ENCODE results near the gene DEK.
"Not testable (repeated sequence)": the region's sequence is repeated elsewhere in the genome, so short reads cannot be mapped to it uniquely, and the experiment has no call there.

DEK gene

DNA sequence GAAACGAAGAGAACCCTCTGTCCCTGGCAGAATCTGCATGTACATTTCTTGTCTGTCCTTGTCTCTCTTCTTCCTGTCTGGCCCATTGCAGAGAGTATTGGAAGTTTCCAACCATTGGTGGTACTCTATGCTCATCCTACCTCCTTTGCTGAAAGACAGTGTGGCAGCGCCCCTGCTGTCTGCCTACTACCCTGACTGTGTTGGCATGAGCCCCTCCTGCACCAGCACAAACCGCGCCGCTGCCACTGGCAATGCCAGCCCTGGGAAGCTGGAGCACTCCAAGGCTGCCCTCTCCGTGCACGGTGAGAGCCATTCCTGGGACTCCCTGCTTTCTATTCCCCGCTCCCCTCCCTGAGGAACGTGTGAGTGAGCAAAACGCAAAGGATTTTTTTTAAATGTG, 76.6 kb downstream of the DEK start:
- DNase-seq, result no peak

DNA sequence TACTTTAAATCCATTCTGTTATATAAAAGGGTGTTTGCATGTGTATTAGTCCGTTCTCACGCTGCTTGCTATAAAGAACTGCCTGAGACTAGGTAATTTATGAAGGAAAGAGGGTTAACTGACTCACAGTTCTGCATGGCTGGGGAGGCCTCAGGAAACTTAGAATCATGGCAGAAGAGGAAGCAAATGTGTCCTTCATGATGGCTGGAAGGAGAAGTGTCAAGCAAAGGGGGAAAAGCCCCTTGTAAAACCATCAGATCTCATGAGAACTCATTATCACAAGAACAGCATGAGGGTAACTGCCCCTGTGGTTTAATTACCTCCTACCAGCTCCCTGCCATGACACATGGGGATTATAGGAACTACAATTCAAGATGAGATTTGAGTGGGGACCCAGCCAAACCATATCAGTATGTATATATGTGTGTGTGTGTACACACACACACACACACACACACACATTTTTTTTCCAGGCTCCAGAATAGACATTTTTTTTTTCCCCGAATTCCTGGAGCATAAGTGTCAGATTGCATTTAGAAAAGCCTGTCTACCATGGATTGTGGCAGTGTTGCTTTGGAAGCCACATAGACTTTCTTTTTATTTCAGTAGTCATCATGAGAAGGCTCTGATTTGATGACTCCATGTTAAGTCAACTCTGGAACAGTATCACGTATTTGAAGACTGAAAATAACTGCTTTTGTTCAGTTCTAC, 77.6 kb downstream of the DEK start:
- DNase-seq, result no peak

DNA sequence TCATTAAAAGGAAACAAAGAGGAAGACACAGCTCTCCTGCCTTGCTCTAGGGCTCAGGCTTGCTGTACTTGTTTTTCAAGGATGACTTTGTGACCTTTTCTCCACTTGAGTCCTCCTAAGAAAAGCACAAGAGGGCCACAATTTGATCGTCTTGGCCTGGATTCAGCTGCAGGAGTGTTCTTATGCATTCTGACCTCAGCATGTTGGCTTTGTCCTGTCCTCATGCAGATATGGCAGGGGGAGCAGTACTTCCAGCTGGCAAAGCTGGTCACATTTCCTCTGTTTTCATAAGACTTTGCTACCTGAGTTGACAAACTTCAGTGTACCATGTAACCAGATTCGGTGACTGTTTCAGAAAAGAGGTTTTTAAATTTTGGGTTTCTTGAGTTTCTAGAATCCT, 78.3 kb downstream of the DEK start:
- no peak for DNase-seq

DNA sequence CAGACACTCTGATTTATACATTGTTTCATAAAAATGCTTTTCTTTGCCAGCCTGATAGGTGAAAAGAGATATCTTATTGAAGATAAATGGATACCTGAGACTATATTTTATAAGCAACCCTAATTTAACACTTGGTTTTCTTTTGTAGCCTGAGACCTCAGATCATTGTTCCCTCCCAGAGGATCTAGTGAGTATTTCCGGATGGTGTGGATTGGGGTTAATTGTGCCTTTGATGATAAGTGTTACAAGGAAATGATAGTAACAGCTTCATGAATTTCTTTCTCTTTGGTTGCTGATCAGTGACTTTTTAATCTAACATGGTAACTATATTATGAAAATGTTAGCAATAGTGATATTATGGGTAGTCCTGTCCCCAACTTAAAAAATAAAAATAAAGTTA, 78.7 kb downstream of the DEK start:
- DNase-seq, result no peak

DNA sequence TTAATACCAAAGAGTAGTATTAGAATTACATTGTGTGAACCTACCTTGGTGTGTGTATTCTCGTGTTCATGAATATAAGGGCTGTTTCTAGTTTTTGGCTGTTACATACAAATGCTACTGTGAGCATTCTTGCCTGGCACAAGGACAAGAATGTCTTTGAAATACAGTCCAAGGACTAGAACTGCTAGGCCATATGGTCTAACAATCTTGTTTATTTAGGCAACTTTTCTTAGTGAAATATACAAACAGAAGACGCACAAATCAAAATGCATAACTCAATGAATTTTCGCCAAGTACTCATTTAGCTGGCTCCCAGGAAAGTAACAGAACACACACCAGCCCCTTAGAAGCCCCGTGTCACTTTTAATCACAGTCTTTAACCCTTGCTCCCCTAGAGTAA, 80.6 kb downstream of the DEK start:
- DNase-seq, result no peak

DNA sequence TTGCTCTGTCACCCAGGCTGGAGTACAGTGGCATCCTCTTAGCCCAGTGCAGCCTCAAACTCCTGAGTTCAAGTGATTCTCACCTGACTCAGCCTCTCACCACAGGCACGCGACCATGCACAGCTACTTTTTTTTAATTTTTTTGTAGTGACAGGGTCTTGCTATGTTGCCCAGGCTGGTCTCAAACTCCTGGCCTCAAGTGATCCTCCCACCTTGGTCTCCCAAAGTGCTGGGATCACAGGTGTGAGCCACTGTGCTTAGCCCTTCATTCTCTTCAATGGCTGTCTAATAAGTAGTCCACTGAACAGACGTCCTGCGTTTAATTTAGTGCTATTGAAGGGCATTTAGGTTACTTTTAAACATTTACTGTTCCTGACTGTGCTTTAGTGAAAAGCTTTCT, 81.8 kb downstream of the DEK start:
- DNase-seq, result no peak

DNA sequence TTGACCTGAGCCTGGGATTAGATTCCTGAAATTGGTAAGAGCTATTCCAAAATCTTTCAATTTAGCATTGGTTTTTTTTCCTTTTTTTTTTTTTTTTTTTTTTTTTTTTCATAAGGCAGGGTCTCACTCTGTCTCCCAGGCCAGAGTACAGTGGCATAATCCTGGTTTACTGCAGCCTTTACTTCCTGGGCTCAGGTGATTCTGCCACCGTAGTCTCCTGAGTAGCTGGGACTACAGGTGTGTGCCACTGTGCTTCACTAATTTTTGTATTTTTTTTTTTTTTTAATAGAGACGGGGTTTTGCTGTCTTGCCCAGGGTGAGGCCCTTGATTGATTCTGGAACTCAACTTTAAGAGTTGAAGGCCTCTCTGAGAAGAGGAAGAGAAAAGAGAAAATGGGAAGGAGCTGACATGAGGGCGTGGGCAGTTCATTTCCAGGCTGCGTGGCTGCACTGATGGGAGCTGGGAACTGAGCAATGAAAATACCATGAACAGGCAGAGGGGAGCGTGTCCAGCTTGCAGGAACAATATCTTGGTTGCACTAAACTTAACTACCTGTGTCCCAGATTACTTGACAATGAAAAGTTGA, 84.5 kb downstream of the DEK start:
- no peak for DNase-seq

DNA sequence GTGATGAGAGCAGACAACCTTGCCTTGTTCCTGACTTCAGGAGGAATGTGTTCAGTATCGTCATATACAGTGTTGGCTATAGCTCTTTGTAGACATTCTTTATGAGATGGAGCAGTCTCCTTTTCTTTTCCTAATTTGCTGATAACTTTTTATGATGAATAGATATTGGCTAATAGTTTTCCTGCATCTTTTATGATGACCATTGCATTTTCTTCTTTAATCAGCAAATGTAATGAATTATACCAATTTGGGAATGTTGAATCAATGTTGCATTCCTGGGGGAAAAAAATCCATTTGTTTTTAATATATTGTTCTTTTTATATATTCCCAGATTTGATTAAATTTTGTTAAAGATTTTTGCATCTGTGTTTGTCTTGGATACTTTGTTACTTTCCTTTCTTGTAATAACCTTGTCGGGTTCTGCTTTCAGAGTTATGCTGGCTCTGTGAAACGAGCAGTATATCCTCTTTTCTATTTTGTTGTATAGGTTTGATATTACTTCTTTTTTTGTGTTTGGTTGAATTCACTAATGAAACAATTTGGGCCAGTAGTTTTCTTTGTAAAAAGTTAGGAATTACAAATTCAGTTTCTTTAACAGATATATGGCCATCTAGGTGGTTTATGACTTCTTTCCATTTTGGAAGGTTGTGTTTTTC, 85.2 kb downstream of the DEK start:
- no peak for DNase-seq

DNA sequence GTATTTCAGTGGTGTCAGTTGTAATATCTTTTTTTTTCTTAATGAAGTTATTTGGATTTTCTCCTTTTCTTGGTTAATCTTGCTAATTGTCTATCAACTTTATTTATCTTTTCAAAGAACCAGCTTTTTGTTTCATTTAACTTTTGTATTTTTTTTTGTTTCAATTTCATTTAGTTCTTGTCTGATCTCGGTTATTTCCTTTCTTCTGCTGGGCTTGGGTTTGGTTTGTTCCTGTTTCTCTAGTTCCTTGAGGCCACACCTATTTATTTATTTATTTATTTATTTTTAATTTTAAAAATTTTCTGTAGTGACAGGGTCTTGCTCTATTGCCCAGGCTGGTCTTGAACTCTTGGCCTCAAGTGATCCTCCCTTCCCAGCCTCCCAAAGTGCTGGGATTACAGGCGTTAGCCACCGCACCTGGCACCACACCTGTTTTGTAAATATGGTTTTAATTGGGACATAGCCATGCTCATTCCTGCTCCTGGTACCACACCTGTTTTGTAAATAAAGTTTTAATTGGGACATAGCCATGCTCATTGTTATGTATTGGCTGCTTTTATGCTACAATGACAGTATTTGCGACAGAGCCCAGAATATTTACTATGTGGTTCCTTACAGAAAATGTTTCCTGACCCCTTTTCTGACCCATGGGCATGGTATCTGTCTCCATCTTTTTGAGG, 86.9 kb downstream of the DEK start:
- DNase-seq, result no peak

DNA sequence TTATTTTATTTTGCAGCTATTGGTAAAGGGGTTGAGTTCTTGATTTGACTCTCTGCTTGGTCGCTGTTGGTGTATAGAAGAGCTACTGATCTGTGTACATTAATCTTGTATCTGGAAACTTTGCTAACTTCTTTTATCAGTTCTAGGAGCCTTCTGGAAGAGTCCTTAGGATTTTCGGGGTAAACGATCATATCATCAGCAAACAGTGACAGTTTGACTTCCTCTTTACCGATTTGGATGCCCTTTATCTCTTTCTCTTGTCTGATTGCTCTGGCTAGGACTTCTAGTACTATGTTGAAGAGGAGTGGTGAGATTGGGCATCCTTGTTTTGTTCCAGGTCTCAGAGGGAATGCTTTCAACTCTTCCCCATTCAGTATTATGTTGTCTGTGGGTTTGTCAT, 88.1 kb downstream of the DEK start:
- DNase-seq, result not testable (repeated sequence)
